MCF 10A (cell line): ENCODE data around the gene DDIT3. TPM values are rescaled to one million over a fixed set of nuclear protein-coding genes. Genes with fewer than 3 reads are reported as not detected.
A peak's percentile ranks its signal among the peaks of the same experiment; 100 is the strongest.

Experiments used
- BruUV-seq: library from RNA; stranded (reverse); fragments of 400-500 nt; replicated peaks from 2 replicates; lab custom pipeline; 2021; lab: Mats Ljungman, UMichigan
- CTCF ChIA-PET: fragments of 300-600 bp; sonication (Branson Sonifier 250); formaldehyde crosslinking; extraction: SDS; loops from one replicate; lab custom pipeline; 2021; ENCODE audit warnings: antibody characterized with exemption, inconsistent platforms; lab: Yijun Ruan, JAX
- POLR2A ChIA-PET: fragments of 300-600, 350-650 bp; sonication (Branson Sonifier 250); formaldehyde crosslinking; extraction: SDS; loops from one replicate; lab custom pipeline; 2020; ENCODE audit warnings: antibody characterized with exemption, inconsistent platforms; lab: Yijun Ruan, JAX
- DNase-seq: peaks from one replicate; pipeline ENCODE4 v3.0.0-alpha.2; 2018; ENCODE audit not compliant: unreplicated experiment
- H3K27ac Mint-ChIP-seq: one replicate; pipeline ENCODE4 v1.8.0; 2022; ENCODE audit warnings: mild to moderate bottlenecking, low read depth, mixed read lengths; ENCODE audit not compliant: unreplicated experiment
- H3K27me3 Mint-ChIP-seq: one replicate; pipeline ENCODE4 v1.8.0; 2022; ENCODE audit warnings: mixed read lengths; ENCODE audit not compliant: insufficient read depth, unreplicated experiment
- H3K36me3 Mint-ChIP-seq: one replicate; pipeline ENCODE4 v1.8.0; 2022; ENCODE audit warnings: mild to moderate bottlenecking, moderate library complexity, mixed read lengths; ENCODE audit not compliant: insufficient read depth, unreplicated experiment
- H3K4me1 Mint-ChIP-seq: one replicate; pipeline ENCODE4 v1.8.0; 2022; ENCODE audit warnings: mixed read lengths; ENCODE audit not compliant: insufficient read depth, unreplicated experiment
- H3K4me3 Mint-ChIP-seq: one replicate; pipeline ENCODE4 v1.8.0; 2022; ENCODE audit warnings: mild to moderate bottlenecking, moderate library complexity, mixed read lengths; ENCODE audit not compliant: unreplicated experiment
- H3K9me3 Mint-ChIP-seq: one replicate; pipeline ENCODE4 v1.8.0; 2022; ENCODE audit warnings: mixed read lengths; ENCODE audit not compliant: unreplicated experiment
- intact Hi-C: fragments of 100-400 bp; cut with micrococcal nuclease; formaldehyde crosslinking; loops from 2 replicates; pipeline ENCODE4 v1.14.1; 2022
- total RNA-seq: library from RNA; stranded (reverse); gene quantifications from 2 replicates; pipeline ENCODE4 v1.2.3, GENCODE V29; 2022
- TF ChIP-seq, protein P1 (sequence below): fragments of 200-600 bp; IDR thresholded peaks from one replicate; pipeline ENCODE4 v1.8.0; 2022; ENCODE audit warnings: antibody characterized with exemption, mild to moderate bottlenecking; ENCODE audit not compliant: unreplicated experiment

DDIT3 gene
- total RNA-seq, 1 experiment from 2014 or later = 156 TPM

DNA sequence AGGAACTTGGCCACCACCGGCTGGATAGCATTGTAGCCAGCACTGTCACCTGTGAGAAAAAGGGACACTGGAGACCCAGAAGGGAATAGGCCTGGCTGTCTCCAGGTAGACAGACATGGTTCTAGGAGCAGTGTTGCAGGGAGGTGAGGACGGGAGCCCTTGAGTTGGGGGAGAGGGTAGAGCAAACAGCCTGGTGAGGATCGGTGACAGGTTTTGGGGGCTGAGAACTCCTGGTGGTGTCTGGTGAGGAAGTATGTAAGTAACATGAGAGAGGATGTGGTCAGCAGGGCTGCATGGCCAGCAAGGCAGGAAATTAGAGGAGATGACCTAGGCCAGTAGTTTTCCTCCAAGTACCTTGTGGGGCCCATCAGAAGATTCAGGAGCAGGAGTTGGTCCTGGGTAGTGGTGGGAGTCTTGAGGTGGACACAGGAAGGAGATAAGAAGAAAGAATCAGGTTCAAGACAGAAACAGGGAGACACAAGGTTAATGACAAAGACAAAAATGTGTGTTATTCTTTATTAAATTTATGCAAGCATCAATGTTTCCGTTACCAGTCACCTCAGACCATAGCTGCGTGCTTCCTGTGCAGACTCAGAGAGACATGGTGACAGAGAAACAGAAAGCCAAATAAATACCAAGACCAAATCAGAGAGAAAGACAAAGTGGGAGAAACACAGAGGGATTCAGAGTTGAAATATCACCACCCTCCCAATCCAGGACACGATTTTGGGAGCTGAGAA is 40.8 kb downstream of the DDIT3 start, which contains the start of gene ARHGAP9:
Gene ARHGAP9 (minus strand): TSS at position 491 of the 740 bp plus-strand sequence. CDS start 460 bp downstream, at position 31.
- CTCF ChIA-PET = interaction anchor here (0.8 to 2.4 kb wide), 3 partner anchors 16 to 25 kb away, joined by 3 to 10 read pairs (median 7); partner anchors contain the start of gene INHBE
- no peak for DNase-seq
- intact Hi-C loops = no loop called here
- H3K36me3 Mint-ChIP-seq = no peaks in the 10 kb centered on the region
- BruUV-seq = no TSS peak
- TF ChIP-seq, protein P1, sequence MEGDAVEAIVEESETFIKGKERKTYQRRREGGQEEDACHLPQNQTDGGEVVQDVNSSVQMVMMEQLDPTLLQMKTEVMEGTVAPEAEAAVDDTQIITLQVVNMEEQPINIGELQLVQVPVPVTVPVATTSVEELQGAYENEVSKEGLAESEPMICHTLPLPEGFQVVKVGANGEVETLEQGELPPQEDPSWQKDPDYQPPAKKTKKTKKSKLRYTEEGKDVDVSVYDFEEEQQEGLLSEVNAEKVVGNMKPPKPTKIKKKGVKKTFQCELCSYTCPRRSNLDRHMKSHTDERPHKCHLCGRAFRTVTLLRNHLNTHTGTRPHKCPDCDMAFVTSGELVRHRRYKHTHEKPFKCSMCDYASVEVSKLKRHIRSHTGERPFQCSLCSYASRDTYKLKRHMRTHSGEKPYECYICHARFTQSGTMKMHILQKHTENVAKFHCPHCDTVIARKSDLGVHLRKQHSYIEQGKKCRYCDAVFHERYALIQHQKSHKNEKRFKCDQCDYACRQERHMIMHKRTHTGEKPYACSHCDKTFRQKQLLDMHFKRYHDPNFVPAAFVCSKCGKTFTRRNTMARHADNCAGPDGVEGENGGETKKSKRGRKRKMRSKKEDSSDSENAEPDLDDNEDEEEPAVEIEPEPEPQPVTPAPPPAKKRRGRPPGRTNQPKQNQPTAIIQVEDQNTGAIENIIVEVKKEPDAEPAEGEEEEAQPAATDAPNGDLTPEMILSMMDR = no peak
- POLR2A ChIA-PET = no interaction called here
- H3K27me3 Mint-ChIP-seq = peaks cover 76% of the 10 kb centered on the region
- H3K27ac Mint-ChIP-seq = no peak within 1 kb of the TSS
- H3K4me3 Mint-ChIP-seq = no peak within 1 kb of the TSS
- H3K4me1 Mint-ChIP-seq = peaks cover 13% of the 10 kb centered on the region
- H3K9me3 Mint-ChIP-seq = no peaks in the 10 kb centered on the region

GRCh38 chr12:57479043-57479375 is 41.3 kb downstream of the DDIT3 start:
- H3K36me3 Mint-ChIP-seq = no peaks in the 10 kb centered on the region
- TF ChIP-seq, protein P1 = no peak
- peaks cover 81% of the 10 kb centered on the region for H3K27me3 Mint-ChIP-seq
- H3K9me3 Mint-ChIP-seq = no peaks in the 10 kb centered on the region
- no peak overlapping the region for H3K27ac Mint-ChIP-seq
- no peak for DNase-seq
- ChIA-PET POLR2A (no interaction called here), CTCF (interaction anchor here (0.8 to 2.4 kb wide), 2 partner anchors 16 to 24 kb away, joined by 3 to 10 read pairs; partner anchors contain the start of gene INHBE)
- H3K4me3 Mint-ChIP-seq = no peak overlapping the region
- no TSS peak for BruUV-seq
- intact Hi-C loops = no loop called here
- peaks cover 13% of the 10 kb centered on the region for H3K4me1 Mint-ChIP-seq

GRCh38 chr12:57477710-57478681 is 42.3 kb downstream of the DDIT3 start:
- Mint-ChIP-seq H3K4me1 (peaks cover 7% of the 10 kb centered on the region), H3K9me3 (no peaks in the 10 kb centered on the region), H3K27ac (no peak overlapping the region), H3K27me3 (peaks cover 83% of the 10 kb centered on the region), H3K4me3 (no peak overlapping the region), H3K36me3 (no peaks in the 10 kb centered on the region)
- BruUV-seq = no TSS peak
- intact Hi-C loops = no loop called here
- ChIA-PET CTCF (interaction anchor here (0.8 to 1.0 kb wide), 2 partner anchors 9 to 15 kb away, joined by 3 to 4 read pairs; no protein-coding TSS in a partner anchor), POLR2A (no interaction called here)
- DNase-seq = peak; percentile 40
- TF ChIP-seq, protein P1 = no peak
